Stimulated activated CD4-positive, alpha-beta T cell treated with anti-CD3 and anti-CD28 coated beads, Interleukin-15, amount 100 ng/mL, for 48 hours (primary cell): Measurements from ENCODE around the gene ZC3HAV1.
"Not testable (repeated sequence)": the region's sequence is repeated elsewhere in the genome, so short reads cannot be mapped to it uniquely, and the experiment has no call there.

Experiments
- DNase-seq, 2 donors: peaks; one replicate each; pipeline ENCODE4 v3.0.0-alpha.2; 2020; ENCODE audit warnings: low read depth in 2 of 2

ZC3HAV1 gene

GRCh38 chr7:139109188-139109982 lies at the start of gene ZC3HAV1:
Gene ZC3HAV1, minus strand, starts transcription at chr7:139109720. Its CDS starts 389 bp downstream, at chr7:139109331.
- peak; percentile 81 to 83 for DNase-seq

GRCh38 chr7:139153832-139154231 lies 44.3 kb upstream of the ZC3HAV1 start:
- no peak for DNase-seq

- no peak for DNase-seq
These were observed 42.6 kb upstream of the ZC3HAV1 start for GRCh38 chr7:139152149-139152548.

- no peak for DNase-seq
These were observed 29.6 kb upstream of the ZC3HAV1 start for GRCh38 chr7:139139150-139139549.

GRCh38 chr7:139133335-139134139 lies 24.0 kb upstream of the ZC3HAV1 start:
- DNase-seq = peak; percentile 83 to 86

- no peak for DNase-seq
These were observed 23.4 kb upstream of the ZC3HAV1 start for GRCh38 chr7:139132887-139133286.

GRCh38 chr7:139131601-139132041 lies 22.1 kb upstream of the ZC3HAV1 start:
- DNase-seq = no peak

GRCh38 chr7:139129814-139130213 lies 20.3 kb upstream of the ZC3HAV1 start:
- not testable (repeated sequence) for DNase-seq

- no peak for DNase-seq
These were observed 18.1 kb upstream of the ZC3HAV1 start for GRCh38 chr7:139127648-139128047.

GRCh38 chr7:139125657-139126056 lies 16.1 kb upstream of the ZC3HAV1 start:
- DNase-seq = no peak

GRCh38 chr7:139124995-139125394 lies 15.5 kb upstream of the ZC3HAV1 start:
- not testable (repeated sequence) for DNase-seq

- no peak for DNase-seq
These were observed 14.8 kb upstream of the ZC3HAV1 start for GRCh38 chr7:139124084-139124914.

- DNase-seq = no peak
These were observed 9.9 kb upstream of the ZC3HAV1 start for GRCh38 chr7:139119486-139119849.

- DNase-seq = no peak
These were observed 9.4 kb upstream of the ZC3HAV1 start for GRCh38 chr7:139118805-139119485.

GRCh38 chr7:139118234-139118804 lies 8.8 kb upstream of the ZC3HAV1 start:
- DNase-seq = peak in 1 of 2 donors; percentile 29

GRCh38 chr7:139117599-139118233 lies 8.2 kb upstream of the ZC3HAV1 start:
- DNase-seq = no peak

GRCh38 chr7:139116999-139117398 lies 7.5 kb upstream of the ZC3HAV1 start:
- no peak for DNase-seq

GRCh38 chr7:139115104-139115503 lies 5.6 kb upstream of the ZC3HAV1 start:
- DNase-seq = no peak

GRCh38 chr7:139114585-139114984 lies 5.1 kb upstream of the ZC3HAV1 start:
- no peak for DNase-seq

GRCh38 chr7:139114018-139114417 lies 4.5 kb upstream of the ZC3HAV1 start:
- no peak for DNase-seq
